ENCODE measurements around the gene ADRM1.

GRCh38 chr20:62280303-62280702, 22.5 kb upstream of the ADRM1 start:
- TF ChIP-seq POLR2A (IDR thresholded peaks at IDR 0.05) (no peak), CTCF (IDR thresholded peaks at IDR 0.05) (no peak)

Measured in sigmoid colon (tissue), 3 donors.